ENCODE measurements around the gene IMP4. TPM values are rescaled to one million over a fixed set of nuclear protein-coding genes. Genes with fewer than 3 reads are reported as not detected.

IMP4 gene
- total RNA-seq, 1 experiment from 2014 or later, result 207 TPM

DNA sequence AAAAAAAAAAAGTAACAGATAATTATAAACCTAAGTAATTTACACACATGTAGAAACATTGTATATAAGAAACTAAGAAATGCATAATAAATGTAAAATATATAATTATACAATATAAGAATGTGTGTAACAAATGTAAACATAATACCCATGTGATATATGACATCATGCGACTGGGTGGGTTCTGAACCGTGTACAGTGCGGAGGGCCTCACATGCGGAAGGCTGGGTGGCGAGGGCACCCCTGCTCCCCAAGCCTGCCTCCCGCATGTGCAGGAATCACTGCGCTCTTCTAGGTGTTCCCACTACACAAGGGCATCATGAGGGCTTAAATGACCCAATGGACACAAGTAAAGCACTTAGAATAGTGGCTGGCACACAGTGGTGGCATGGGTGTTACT, 15.2 kb downstream of the IMP4 start:
- no peaks in the 10 kb centered on the region for H3K79me2 ChIP-seq (ENCODE audit: low read length)
- no peaks in the 10 kb centered on the region for H3K9me3 ChIP-seq (ENCODE audit: low read length)
- no peak overlapping the region for H3K4me2 ChIP-seq (ENCODE audit: low read length)
- H3K27me3 ChIP-seq (ENCODE audit: low read length), result no peaks in the 10 kb centered on the region
- TF ChIP-seq, protein P1, sequence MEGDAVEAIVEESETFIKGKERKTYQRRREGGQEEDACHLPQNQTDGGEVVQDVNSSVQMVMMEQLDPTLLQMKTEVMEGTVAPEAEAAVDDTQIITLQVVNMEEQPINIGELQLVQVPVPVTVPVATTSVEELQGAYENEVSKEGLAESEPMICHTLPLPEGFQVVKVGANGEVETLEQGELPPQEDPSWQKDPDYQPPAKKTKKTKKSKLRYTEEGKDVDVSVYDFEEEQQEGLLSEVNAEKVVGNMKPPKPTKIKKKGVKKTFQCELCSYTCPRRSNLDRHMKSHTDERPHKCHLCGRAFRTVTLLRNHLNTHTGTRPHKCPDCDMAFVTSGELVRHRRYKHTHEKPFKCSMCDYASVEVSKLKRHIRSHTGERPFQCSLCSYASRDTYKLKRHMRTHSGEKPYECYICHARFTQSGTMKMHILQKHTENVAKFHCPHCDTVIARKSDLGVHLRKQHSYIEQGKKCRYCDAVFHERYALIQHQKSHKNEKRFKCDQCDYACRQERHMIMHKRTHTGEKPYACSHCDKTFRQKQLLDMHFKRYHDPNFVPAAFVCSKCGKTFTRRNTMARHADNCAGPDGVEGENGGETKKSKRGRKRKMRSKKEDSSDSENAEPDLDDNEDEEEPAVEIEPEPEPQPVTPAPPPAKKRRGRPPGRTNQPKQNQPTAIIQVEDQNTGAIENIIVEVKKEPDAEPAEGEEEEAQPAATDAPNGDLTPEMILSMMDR (conservative IDR thresholded peaks at IDR 0.05; ENCODE audit: low read depth, low read length), result no peak
- H4K20me1 ChIP-seq (ENCODE audit: low read length), result no peaks in the 10 kb centered on the region
- DNase-seq, result no peak
- H2AFZ ChIP-seq (ENCODE audit: low read length), result no peak overlapping the region
- H3F3A ChIP-seq (ENCODE audit: low read length, unreplicated experiment), result no peaks in the 10 kb centered on the region
- no peak for ATAC-seq
- H3K36me3 ChIP-seq (ENCODE audit: low read depth, low read length), result no peaks in the 10 kb centered on the region
- no peak overlapping the region for H3K4me3 ChIP-seq (ENCODE audit: low read length)
- no TSS peak for BruUV-seq (replicated peaks)
- CTCF ChIA-PET, result no interaction called here
- no peak overlapping the region for H3K9ac ChIP-seq (ENCODE audit: low read length)
- peaks cover 4% of the 10 kb centered on the region; the same call in 1 of the 2 replicates for H3K4me1 ChIP-seq (ENCODE audit: insufficient read depth, low read length)
- no peaks in the 10 kb centered on the region for H3K9me2 ChIP-seq (replicated peaks; ENCODE audit: low read length)
- H3K27ac ChIP-seq (ENCODE audit: low read length), result no peak overlapping the region
- intact Hi-C loops (cut with micrococcal nuclease), result no loop called here
- POLR2A ChIA-PET (ENCODE audit: unreplicated experiment), result no interaction called here

DNA sequence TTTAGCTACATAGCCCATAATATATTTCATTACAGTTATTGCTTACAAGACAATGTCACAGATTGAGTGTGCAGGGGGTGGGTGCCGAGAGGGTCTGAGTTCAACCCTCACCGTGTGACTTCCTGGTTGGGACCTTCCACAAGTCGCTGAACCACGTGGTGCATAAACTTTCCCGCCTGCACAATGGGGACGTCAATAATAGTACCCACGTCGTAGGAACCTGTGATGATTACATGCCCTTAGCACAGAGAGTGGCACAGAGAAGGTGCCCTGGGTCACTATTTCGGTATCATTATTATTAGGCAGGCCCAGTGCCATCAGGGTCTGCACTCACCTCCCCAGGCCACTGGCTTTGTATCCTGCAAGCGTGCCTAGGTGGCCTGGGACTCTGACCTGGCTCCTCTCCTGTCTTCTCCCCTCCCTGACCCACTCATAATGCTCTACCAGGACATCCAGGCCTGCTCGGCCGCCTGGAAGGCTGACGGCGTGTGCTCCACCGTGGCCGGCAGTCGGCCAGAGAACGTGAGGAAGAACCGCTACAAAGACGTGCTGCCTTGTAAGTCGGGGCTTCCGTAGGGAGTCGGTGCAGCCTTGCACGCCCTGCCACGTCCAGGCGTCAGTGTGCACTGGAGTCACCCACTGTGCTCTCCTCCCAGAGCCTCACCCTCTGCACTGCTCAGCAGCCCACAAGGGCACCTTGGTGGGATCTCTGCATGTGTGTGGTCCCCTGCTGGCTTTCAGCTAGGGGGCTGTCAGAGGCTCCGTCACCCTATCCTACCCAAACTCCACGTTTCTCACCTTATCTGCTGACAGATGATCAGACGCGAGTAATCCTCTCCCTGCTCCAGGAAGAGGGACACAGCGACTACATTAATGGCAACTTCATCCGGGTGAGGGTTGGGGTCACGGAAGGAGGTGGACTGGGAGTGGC, 16.0 kb downstream of the IMP4 start:
- H3K4me3 ChIP-seq (ENCODE audit: low read length), result no peak overlapping the region
- H3K36me3 ChIP-seq (ENCODE audit: low read depth, low read length), result no peaks in the 10 kb centered on the region
- no peaks in the 10 kb centered on the region for H3F3A ChIP-seq (ENCODE audit: low read length, unreplicated experiment)
- no peaks in the 10 kb centered on the region for H3K27me3 ChIP-seq (ENCODE audit: low read length)
- DNase-seq, result no peak
- H3K9me2 ChIP-seq (replicated peaks; ENCODE audit: low read length), result no peaks in the 10 kb centered on the region
- no peak overlapping the region for H3K9ac ChIP-seq (ENCODE audit: low read length)
- H3K4me2 ChIP-seq (ENCODE audit: low read length), result no peak overlapping the region
- TF ChIP-seq, protein P1 (conservative IDR thresholded peaks at IDR 0.05; ENCODE audit: low read depth, low read length), result no peak
- TF ChIP-seq EZH2phosphoT487 (IDR thresholded peaks at IDR 0.05; ENCODE audit: borderline replicate concordance, low read length), result no peak
- no peak for TF ChIP-seq EZH2 (IDR thresholded peaks at IDR 0.05; ENCODE audit: low read length, unreplicated experiment)
- ATAC-seq, result no peak
- H2AFZ ChIP-seq (ENCODE audit: low read length), result no peak overlapping the region
- H3K9me3 ChIP-seq (ENCODE audit: low read length), result no peaks in the 10 kb centered on the region
- no peak overlapping the region for H3K27ac ChIP-seq (ENCODE audit: low read length)
- intact Hi-C loops (cut with micrococcal nuclease), result no loop called here
- ChIA-PET CTCF (no interaction called here), POLR2A (ENCODE audit: unreplicated experiment) (no interaction called here)
- H3K4me1 ChIP-seq (ENCODE audit: insufficient read depth, low read length), result peaks cover 4% of the 10 kb centered on the region; the same call in 1 of the 2 replicates
- H4K20me1 ChIP-seq (ENCODE audit: low read length), result no peaks in the 10 kb centered on the region
- BruUV-seq (replicated peaks), result no TSS peak
- no peaks in the 10 kb centered on the region for H3K79me2 ChIP-seq (ENCODE audit: low read length)

DNA sequence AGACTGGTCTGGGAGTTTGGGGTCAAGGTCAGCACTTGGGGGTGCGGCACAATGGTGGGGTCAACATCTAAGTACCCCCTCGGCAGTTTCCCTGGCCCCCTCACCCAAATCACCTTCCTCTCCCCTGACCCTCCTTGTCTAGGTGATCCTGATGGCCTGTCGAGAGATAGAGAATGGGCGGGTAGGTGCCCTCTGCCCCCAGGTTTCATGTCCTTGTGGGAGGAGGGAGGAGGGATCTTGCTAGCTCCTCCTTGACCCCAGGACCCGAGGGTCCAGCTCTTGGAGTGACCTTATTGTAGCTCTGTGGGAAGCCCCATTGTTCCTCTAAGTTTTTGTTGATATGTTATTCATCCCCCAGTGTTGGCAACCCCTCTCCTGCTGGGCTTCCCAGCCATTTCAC, 16.8 kb downstream of the IMP4 start:
- H3K9me3 ChIP-seq (ENCODE audit: low read length), result no peaks in the 10 kb centered on the region
- CTCF ChIA-PET, result no interaction called here
- no peak overlapping the region for H2AFZ ChIP-seq (ENCODE audit: low read length)
- no peak for DNase-seq
- H3K79me2 ChIP-seq (ENCODE audit: low read length), result no peaks in the 10 kb centered on the region
- H3K36me3 ChIP-seq (ENCODE audit: low read depth, low read length), result no peaks in the 10 kb centered on the region
- H3K4me2 ChIP-seq (ENCODE audit: low read length), result no peak overlapping the region
- no peak for ATAC-seq
- H3K9me2 ChIP-seq (replicated peaks; ENCODE audit: low read length), result no peaks in the 10 kb centered on the region
- TF ChIP-seq EZH2phosphoT487 (IDR thresholded peaks at IDR 0.05; ENCODE audit: borderline replicate concordance, low read length) (no peak), EZH2 (IDR thresholded peaks at IDR 0.05; ENCODE audit: low read length, unreplicated experiment) (no peak)
- TF ChIP-seq, protein P1 (conservative IDR thresholded peaks at IDR 0.05; ENCODE audit: low read depth, low read length), result no peak
- BruUV-seq (replicated peaks), result no TSS peak
- no peaks in the 10 kb centered on the region for H3F3A ChIP-seq (ENCODE audit: low read length, unreplicated experiment)
- intact Hi-C loops (cut with micrococcal nuclease), result no loop called here
- POLR2A ChIA-PET (ENCODE audit: unreplicated experiment), result no interaction called here
- peaks cover 4% of the 10 kb centered on the region; the same call in 1 of the 2 replicates for H3K4me1 ChIP-seq (ENCODE audit: insufficient read depth, low read length)
- H3K27me3 ChIP-seq (ENCODE audit: low read length), result no peaks in the 10 kb centered on the region
- H3K9ac ChIP-seq (ENCODE audit: low read length), result no peak overlapping the region
- H3K27ac ChIP-seq (ENCODE audit: low read length), result no peak overlapping the region
- no peaks in the 10 kb centered on the region for H4K20me1 ChIP-seq (ENCODE audit: low read length)
- no peak overlapping the region for H3K4me3 ChIP-seq (ENCODE audit: low read length)
